ES-I3 (cell line): ENCODE measurements around the gene ASTN1.

ENCODE experiments used
- H3K36me3 ChIP-seq: 2 replicates; pipeline ENCODE4 v1.6.1; 2013; ENCODE audit warnings: mild to moderate bottlenecking, low read length, control low read depth, moderate library complexity; ENCODE audit not compliant: insufficient read depth
- H3K4me1 ChIP-seq: 2 replicates; pipeline ENCODE4 v1.6.1; 2013; ENCODE audit warnings: mild to moderate bottlenecking, control low read depth, low read length; ENCODE audit not compliant: insufficient read depth
- H3K9ac ChIP-seq: 2 replicates; pipeline ENCODE4 v1.6.1; 2013; ENCODE audit warnings: low read depth, mild to moderate bottlenecking, low read length, moderate library complexity
- H3K9me3 ChIP-seq: 2 replicates; pipeline ENCODE4 v1.6.1; 2013; ENCODE audit warnings: mild to moderate bottlenecking, low read length, moderate library complexity; ENCODE audit not compliant: control insufficient read depth, insufficient read depth

ASTN1 gene

DNA sequence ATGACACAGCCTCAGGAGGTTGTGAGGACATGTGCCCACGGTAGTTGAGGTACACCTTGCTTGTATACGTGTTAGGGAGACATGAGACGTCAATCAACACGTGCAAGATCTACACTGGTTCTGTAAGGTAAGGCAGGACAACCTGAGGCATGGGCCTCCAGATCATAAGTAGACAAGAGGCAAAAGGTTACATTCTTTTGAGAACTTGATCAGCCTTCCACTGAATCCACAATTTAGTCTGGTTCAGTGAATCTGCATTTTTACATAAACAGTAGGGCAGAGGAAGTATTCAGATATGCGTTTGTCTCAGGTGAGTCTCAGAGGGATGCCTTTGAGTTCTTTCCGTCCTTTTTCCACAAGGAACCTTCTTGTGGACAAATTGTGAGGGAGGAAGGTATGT is 348.9 kb downstream of the ASTN1 start:
- H3K36me3 ChIP-seq = no peaks in the 10 kb centered on the region
- no peaks in the 10 kb centered on the region for H3K9me3 ChIP-seq
- H3K9ac ChIP-seq = no peak overlapping the region
- peaks cover 17% of the 10 kb centered on the region for H3K4me1 ChIP-seq

- H3K4me1 ChIP-seq = peaks cover 18% of the 10 kb centered on the region
- no peak overlapping the region for H3K9ac ChIP-seq
- H3K36me3 ChIP-seq = no peaks in the 10 kb centered on the region
- H3K9me3 ChIP-seq = no peaks in the 10 kb centered on the region
Measured at GRCh38 chr1:176811511-176812288, 352.8 kb downstream of the ASTN1 start.

DNA sequence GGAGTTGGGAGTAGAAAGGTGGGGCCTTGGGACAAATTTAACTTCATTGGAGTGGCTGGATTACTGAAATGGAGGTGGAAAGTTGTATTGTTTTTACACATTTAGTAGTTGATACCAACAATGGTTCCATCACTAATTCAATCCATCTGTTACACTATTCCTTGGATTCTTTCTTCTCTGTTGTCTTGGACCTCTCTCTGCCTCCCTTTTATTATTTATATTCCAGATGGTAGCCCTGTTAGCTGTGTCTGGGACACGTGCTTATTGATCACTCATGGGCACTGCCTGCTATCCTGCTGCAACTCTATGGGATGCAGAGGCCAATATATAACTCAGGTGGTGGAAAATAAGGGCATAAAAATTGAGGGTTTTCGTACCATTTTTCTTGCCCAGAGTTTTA is 355.2 kb downstream of the ASTN1 start:
- no peaks in the 10 kb centered on the region for H3K36me3 ChIP-seq
- H3K4me1 ChIP-seq = peaks cover 13% of the 10 kb centered on the region
- no peaks in the 10 kb centered on the region for H3K9me3 ChIP-seq
- H3K9ac ChIP-seq = no peak overlapping the region
